HG02840 (cell line): ENCODE data around the gene FCHSD2.
"Not testable (repeated sequence)": the region's sequence is repeated elsewhere in the genome, so short reads cannot be mapped to it uniquely, and the experiment has no call there.

Experiments
- ATAC-seq: cut with Tn5 transposase; IDR thresholded peaks from one replicate; pipeline ENCODE4 v1.9.1; 2021; ENCODE audit warnings: mild to moderate bottlenecking, moderate library complexity, moderate number of reproducible peaks; ENCODE audit not compliant: unreplicated experiment, low FRiP score

The FCHSD2 gene

GRCh38 chr11:73077454-73077853 is 64.7 kb downstream of the FCHSD2 start:
- ATAC-seq, result no peak

- ATAC-seq, result no peak
These were observed 67.8 kb downstream of the FCHSD2 start for GRCh38 chr11:73074319-73074718.

GRCh38 chr11:73072935-73073481 is 69.1 kb downstream of the FCHSD2 start:
- ATAC-seq, result no peak

DNA sequence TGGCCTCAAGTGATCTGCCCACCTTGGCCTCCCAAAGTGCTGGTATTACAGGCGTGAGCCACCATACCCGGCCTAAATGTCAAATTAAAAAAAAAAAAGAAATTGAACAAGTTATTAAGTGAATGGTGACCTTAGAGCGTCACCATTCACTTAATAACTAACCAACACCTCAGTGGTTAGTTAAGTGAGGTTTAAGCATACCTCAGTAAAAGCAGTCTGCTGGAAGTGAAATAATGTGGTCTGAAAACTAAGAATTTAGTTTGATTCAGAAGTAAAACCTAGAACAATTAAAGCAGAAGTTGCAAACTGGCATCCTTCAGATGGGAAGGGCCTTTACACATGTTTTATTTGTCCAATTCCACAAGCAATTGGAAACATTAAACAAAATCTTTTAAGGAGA is 71.5 kb downstream of the FCHSD2 start:
- ATAC-seq, result no peak

GRCh38 chr11:73061857-73062424 is 80.2 kb downstream of the FCHSD2 start:
- not testable (repeated sequence) for ATAC-seq

GRCh38 chr11:73061434-73061833 is 80.7 kb downstream of the FCHSD2 start:
- not testable (repeated sequence) for ATAC-seq

DNA sequence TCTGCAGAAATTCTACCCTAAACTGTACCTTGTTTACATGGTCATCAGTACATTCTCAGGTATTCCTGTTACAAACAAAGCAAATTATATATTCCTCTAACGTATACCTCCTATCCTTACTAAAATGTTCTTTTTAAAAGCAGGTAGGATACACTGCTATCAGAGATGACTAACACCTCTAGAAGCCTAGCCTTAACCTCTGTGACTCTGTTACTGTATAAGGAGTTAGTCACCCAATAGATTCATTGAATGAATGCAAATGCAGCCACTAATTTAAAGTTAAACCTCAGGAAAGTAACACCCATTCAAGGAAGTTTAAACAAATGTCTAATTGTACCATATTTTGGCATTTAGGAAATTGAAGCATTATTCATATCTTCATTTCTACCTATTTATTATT is 82.2 kb downstream of the FCHSD2 start:
- ATAC-seq, result no peak

DNA sequence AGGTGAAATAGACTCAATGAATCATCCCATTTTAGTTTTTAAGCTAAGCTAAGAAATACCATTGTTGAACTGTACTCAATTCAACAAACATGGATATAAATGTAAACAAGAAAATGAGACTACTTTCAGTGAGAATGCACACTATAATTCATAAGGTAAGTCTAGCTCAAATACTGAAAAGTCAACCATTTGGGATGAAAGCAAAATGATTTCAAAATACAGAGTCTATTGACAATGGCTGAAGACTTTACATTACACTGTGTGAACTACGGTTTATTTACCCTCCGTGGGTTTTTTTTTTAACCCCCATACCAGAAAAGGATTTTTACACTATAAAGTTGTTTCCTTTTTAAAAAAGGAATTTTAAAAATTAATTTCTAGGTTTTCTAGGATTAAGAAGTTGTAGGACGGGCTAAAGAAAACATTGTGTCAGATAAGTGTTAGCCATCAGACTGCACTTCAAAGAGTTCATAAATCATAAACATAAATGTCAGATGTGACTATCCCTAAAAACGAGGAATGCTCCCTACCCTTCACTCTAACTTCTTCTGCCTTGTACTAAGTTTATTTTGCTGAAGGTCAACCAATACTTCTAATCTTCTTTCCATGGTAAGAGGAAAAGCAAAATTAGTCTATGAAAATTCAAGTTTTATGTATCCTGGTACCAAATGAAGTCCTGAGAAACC is 83.0 kb downstream of the FCHSD2 start:
- ATAC-seq, result no peak

- ATAC-seq, result no peak
These were observed 86.3 kb downstream of the FCHSD2 start for GRCh38 chr11:73055655-73056354.

- ATAC-seq, result no peak
These were observed 87.1 kb downstream of the FCHSD2 start for GRCh38 chr11:73055002-73055401.

DNA sequence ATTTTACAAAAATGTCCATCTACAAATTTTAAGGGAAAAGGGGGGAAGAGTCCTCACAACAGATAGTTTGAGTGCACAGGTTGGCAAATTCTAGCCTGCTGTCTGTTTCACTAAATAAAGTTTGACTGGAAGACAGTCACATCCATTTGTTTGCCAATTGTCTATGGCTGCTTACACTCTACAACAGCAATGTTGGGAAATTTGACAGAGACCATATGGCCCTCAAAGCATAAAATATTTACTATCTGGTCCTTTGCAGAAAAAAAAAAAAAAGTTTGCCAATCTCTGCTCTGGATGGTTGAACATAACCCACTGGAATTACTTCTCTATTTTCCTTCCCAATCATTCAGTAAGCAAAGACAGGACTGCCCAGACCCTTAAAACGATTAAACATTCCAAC is 88.2 kb downstream of the FCHSD2 start:
- no peak for ATAC-seq

DNA sequence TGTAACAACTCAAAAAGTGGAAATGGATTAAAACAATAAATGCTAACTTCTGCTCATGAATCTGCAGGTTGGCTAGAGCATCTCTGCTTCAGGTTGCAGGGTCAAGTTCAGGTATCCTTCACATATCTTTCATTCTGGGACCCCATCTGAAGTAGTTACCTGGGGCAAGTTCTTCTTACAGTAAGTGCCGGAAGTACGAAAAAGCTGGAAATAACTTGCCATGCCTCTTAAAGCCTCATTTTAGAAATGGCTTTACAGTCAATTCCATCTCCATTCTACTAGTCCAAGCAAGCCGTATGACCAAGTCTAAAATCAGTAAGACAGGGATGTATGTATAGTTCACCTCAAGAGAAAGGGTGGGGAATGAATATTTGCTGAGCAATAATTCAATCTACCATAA is 93.7 kb downstream of the FCHSD2 start:
- ATAC-seq, result no peak

- peak; percentile 70 for ATAC-seq
These were observed 94.2 kb downstream of the FCHSD2 start for GRCh38 chr11:73047773-73048371.

- no peak for ATAC-seq
These were observed 102.1 kb downstream of the FCHSD2 start for GRCh38 chr11:73040046-73040445.

- ATAC-seq, result no peak
These were observed 107.3 kb downstream of the FCHSD2 start for GRCh38 chr11:73034777-73035176.

- no peak for ATAC-seq
These were observed 107.8 kb downstream of the FCHSD2 start for GRCh38 chr11:73034331-73034730.

DNA sequence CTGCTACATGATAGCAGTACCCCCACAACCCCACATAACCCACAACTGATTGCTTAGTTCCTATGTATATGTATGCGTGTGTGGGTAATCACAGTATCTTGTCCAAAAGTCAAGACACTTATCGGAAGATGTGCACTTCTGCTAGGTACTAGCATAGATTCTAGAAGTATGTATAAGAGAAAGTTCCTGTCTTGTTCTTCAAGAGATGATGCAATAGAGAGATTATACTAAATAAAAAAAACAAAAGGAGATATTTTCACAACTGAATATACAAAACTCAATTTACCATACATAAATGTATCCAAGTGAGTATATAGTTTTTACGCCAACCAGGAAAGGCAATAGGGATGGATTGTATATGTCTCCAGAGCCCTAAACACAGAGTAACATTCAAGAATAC is 112.0 kb downstream of the FCHSD2 start:
- ATAC-seq, result no peak

DNA sequence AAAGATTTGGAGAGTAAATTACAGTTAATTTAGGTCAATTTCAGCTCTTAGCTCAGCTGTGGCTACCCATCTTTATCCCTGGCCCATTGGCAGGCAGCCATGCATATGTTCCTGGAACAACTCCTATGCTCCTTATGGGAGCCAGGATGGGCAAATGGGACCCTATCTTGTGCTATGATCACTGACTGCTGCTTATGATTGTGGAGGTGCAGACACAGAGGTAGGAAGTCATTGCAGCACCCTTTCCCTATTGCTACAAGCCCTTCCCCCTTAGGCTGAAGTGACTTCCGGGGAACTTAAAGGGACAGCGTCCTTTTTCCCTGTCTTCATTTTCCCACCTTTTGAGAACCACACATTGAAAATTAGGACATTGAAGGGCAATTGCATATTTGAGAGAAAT is 112.7 kb downstream of the FCHSD2 start:
- ATAC-seq, result no peak

GRCh38 chr11:73028611-73029010 is 113.5 kb downstream of the FCHSD2 start:
- no peak for ATAC-seq

DNA sequence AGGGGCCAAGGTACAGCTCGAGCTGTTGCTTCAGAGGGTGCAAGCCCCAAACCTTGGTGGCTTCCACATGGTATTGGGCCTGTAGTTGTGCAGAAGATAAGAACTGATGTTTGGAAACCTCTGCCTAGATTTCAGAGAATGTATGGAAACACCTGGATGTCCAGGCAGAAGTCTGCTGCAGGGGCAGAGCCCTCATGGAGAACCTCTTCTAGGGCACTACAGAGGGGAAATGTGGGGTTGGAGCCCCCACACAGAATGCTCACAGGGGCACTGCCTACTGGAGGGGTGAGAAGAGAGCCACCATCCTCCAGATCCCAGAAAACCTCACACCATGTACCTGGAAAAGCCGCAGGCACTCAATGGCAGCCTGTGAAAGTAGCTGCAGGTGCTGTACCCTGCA is 114.3 kb downstream of the FCHSD2 start:
- ATAC-seq, result not testable (repeated sequence)

- ATAC-seq, result no peak
These were observed 117.5 kb downstream of the FCHSD2 start for GRCh38 chr11:73024639-73025038.
